ENCODE measurements around the gene HP1BP3.

GRCh38 chr1:20790785-20791184 lies 3.7 kb upstream of the HP1BP3 start:
- TF ChIP-seq, protein P1, sequence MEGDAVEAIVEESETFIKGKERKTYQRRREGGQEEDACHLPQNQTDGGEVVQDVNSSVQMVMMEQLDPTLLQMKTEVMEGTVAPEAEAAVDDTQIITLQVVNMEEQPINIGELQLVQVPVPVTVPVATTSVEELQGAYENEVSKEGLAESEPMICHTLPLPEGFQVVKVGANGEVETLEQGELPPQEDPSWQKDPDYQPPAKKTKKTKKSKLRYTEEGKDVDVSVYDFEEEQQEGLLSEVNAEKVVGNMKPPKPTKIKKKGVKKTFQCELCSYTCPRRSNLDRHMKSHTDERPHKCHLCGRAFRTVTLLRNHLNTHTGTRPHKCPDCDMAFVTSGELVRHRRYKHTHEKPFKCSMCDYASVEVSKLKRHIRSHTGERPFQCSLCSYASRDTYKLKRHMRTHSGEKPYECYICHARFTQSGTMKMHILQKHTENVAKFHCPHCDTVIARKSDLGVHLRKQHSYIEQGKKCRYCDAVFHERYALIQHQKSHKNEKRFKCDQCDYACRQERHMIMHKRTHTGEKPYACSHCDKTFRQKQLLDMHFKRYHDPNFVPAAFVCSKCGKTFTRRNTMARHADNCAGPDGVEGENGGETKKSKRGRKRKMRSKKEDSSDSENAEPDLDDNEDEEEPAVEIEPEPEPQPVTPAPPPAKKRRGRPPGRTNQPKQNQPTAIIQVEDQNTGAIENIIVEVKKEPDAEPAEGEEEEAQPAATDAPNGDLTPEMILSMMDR (IDR thresholded peaks at IDR 0.05 in 2 of 3, conservative IDR thresholded peaks at IDR 0.05 in 1 of 3; ENCODE audit: borderline replicate concordance in 1 of 3, insufficient read depth in 1 of 3, low read depth in 2 of 3, low read length in 2 of 3), result no peak
- TF ChIP-seq MAX (IDR thresholded peaks at IDR 0.05) (no peak), POLR2A (IDR thresholded peaks at IDR 0.05; ENCODE audit: borderline replicate concordance, extremely low read depth, insufficient read depth, insufficient read length) (no peak), EZH2 (IDR thresholded peaks at IDR 0.05) (no peak), EGR1 (IDR thresholded peaks at IDR 0.05; ENCODE audit: low read depth) (no peak), ZFX (IDR thresholded peaks at IDR 0.05) (no peak), CEBPB (IDR thresholded peaks at IDR 0.05; ENCODE audit: low read depth) (no peak), SRF (IDR thresholded peaks at IDR 0.05; ENCODE audit: low read depth) (no peak)

All from HCT116 (cell line).